Neural cell (in vitro differentiated cells): ENCODE measurements around the gene ACBD5. TPM values are rescaled to one million over a fixed set of nuclear protein-coding genes. Genes with fewer than 3 reads are reported as not detected.

ENCODE experiments used
- H2AFZ ChIP-seq: fragments of 200-600, 300-800 bp; sonication (generic), shearing (Covaris generic); 2 replicates; pipeline ENCODE4 v1.6.0; 2014; ENCODE audit warnings: low read depth, mild to moderate bottlenecking, antibody characterized with exemption, low read length, moderate library complexity
- H3F3A ChIP-seq: fragments of 200-600 bp; shearing (Covaris generic); 2 replicates; pipeline ENCODE4 v1.6.1; 2016; ENCODE audit warnings: mild to moderate bottlenecking, moderate library complexity, mixed read lengths, antibody characterized with exemption, low read length; ENCODE audit not compliant: insufficient read depth, poor library complexity, severe bottlenecking
- H3K27ac ChIP-seq: fragments of 200-600, 300-800 bp; sonication (generic), shearing (Covaris generic); 2 replicates; pipeline ENCODE4 v1.5.1; 2014; ENCODE audit warnings: mild to moderate bottlenecking, low read length, moderate library complexity
- H3K27me3 ChIP-seq: fragments of 300-800, 200-600 bp; sonication (generic), shearing (Covaris generic); 2 replicates; pipeline ENCODE4 v1.6.0; 2014; ENCODE audit warnings: mild to moderate bottlenecking, low read depth, low read length, moderate library complexity; ENCODE audit not compliant: insufficient read depth
- H3K36me3 ChIP-seq: fragments of 300-800, 200-600 bp; sonication (generic), shearing (Covaris generic); 2 replicates; pipeline ENCODE4 v1.5.1; 2014; ENCODE audit warnings: mild to moderate bottlenecking, antibody characterized with exemption, low read length, moderate library complexity; ENCODE audit not compliant: insufficient read depth
- H3K4me2 ChIP-seq: fragments of 300-800, 200-600 bp; sonication (generic), shearing (Covaris generic); 2 replicates; pipeline ENCODE4 v1.6.0; 2014; ENCODE audit warnings: mild to moderate bottlenecking, low read length
- H3K4me3 ChIP-seq: fragments of 300-800, 200-600 bp; sonication (generic), shearing (Covaris generic); 2 replicates; pipeline ENCODE4 v1.5.1; 2014; ENCODE audit warnings: mild to moderate bottlenecking, low read length, moderate library complexity
- H3K79me2 ChIP-seq: fragments of 200-600 bp; shearing (Covaris generic); replicated peaks from 2 replicates; pipeline ENCODE4 v1.6.0; 2014; ENCODE audit warnings: mild to moderate bottlenecking, low read length, moderate library complexity; ENCODE audit not compliant: insufficient read depth
- H3K9ac ChIP-seq: fragments of 300-800, 200-600 bp; sonication (generic), shearing (Covaris generic); 2 replicates; pipeline ENCODE4 v1.6.1; 2016; ENCODE audit warnings: mild to moderate bottlenecking, low read length, mixed read lengths
- H3K9me2 ChIP-seq: fragments of 200-600 bp; shearing (Covaris generic); 2 replicates; pipeline ENCODE4 v1.6.1; 2016; ENCODE audit warnings: mild to moderate bottlenecking, low read length, mixed read lengths; ENCODE audit not compliant: insufficient read depth
- H3K9me3 ChIP-seq: fragments of 200-600, 300-800 bp; sonication (generic), shearing (Covaris generic); 2 replicates; pipeline ENCODE4 v1.6.1; 2016; ENCODE audit warnings: mild to moderate bottlenecking, mixed run types, low read length, moderate library complexity, mixed read lengths
- H4K20me1 ChIP-seq: fragments of 200-600 bp; shearing (Covaris generic); 2 replicates; pipeline ENCODE4 v1.6.1; 2016; ENCODE audit warnings: mild to moderate bottlenecking, mixed run types; ENCODE audit not compliant: insufficient read depth
- CTCF ChIP-seq: fragments of 450-650 bp; IDR thresholded peaks from 2 replicates; pipeline ENCODE4 v1.5.1; 2014; ENCODE audit warnings: antibody characterized with exemption, mild to moderate bottlenecking, moderate library complexity; ENCODE audit not compliant: poor library complexity, severe bottlenecking
- EP300 ChIP-seq: fragments of 450-650 bp; conservative IDR thresholded peaks from 2 replicates; pipeline ENCODE4 v1.6.1; 2014; ENCODE audit warnings: antibody characterized with exemption, mild to moderate bottlenecking, moderate library complexity; ENCODE audit not compliant: poor library complexity, severe bottlenecking
- EZH2 ChIP-seq: fragments of 200-600, 300-800 bp; shearing (Covaris generic), sonication (generic); IDR thresholded peaks from 2 replicates; pipeline ENCODE4 v1.6.1; 2014; ENCODE audit warnings: antibody characterized with exemption, low read length, borderline replicate concordance, mild to moderate bottlenecking; ENCODE audit not compliant: insufficient read depth, poor library complexity, severe bottlenecking
- MXI1 ChIP-seq: fragments of 450-650 bp; conservative IDR thresholded peaks from 2 replicates; pipeline ENCODE4 v1.6.1; 2014; ENCODE audit warnings: antibody characterized with exemption, mild to moderate bottlenecking; ENCODE audit not compliant: poor library complexity, severe bottlenecking
- POLR2AphosphoS5 ChIP-seq: IDR thresholded peaks from 2 replicates; pipeline ENCODE4 v1.6.1; 2012
- RAD21 ChIP-seq: fragments of 450-650 bp; conservative IDR thresholded peaks from 2 replicates; pipeline ENCODE4 v1.6.1; 2014; ENCODE audit warnings: antibody characterized with exemption, mild to moderate bottlenecking, moderate library complexity
- REST ChIP-seq: IDR thresholded peaks from 2 replicates; pipeline ENCODE4 v1.6.1; 2012; ENCODE audit warnings: borderline replicate concordance
- SMC3 ChIP-seq: fragments of 450-650 bp; conservative IDR thresholded peaks from 2 replicates; pipeline ENCODE4 v1.6.1; 2014; ENCODE audit warnings: antibody characterized with exemption, mild to moderate bottlenecking, moderate library complexity; ENCODE audit not compliant: poor library complexity
- TAF1 ChIP-seq: IDR thresholded peaks from 2 replicates; pipeline ENCODE4 v1.6.1; 2012; ENCODE audit warnings: low read depth
- polyA plus RNA-seq: library from polyadenylated mRNA; depleted of rRNA; stranded (reverse); fragments of >200 nt; gene quantifications from 2 replicates; pipeline ENCODE4 v1.2.3, GENCODE V29; 2014

ACBD5 gene
- polyA plus RNA-seq, 1 donor from 2014 or later, result 44.8 TPM

- Histone ChIP-seq H2AFZ (no peak overlapping the region), H3K9me2 (no peaks in the 10 kb centered on the region), H3K36me3 (no peaks in the 10 kb centered on the region), H3K9me3 (no peaks in the 10 kb centered on the region), H3K9ac (no peak overlapping the region), H3K27ac (no peak overlapping the region), H3K27me3 (no peaks in the 10 kb centered on the region), H3F3A (peaks cover 4% of the 10 kb centered on the region), H3K79me2 (no peaks in the 10 kb centered on the region), H3K4me3 (no peak overlapping the region), H4K20me1 (no peaks in the 10 kb centered on the region), H3K4me2 (no peak overlapping the region)
- no peak for TF ChIP-seq CTCF
- no peak for TF ChIP-seq EP300
- no peak for TF ChIP-seq EZH2
These were observed 6.4 kb upstream of the ACBD5 start for GRCh38 chr10:27247006-27247405.

GRCh38 chr10:27245836-27246235 lies 5.2 kb upstream of the ACBD5 start:
- no peaks in the 10 kb centered on the region for H3K27me3 ChIP-seq
- no peak overlapping the region for H3K4me3 ChIP-seq
- H3K9me3 ChIP-seq, result no peaks in the 10 kb centered on the region
- H4K20me1 ChIP-seq, result no peaks in the 10 kb centered on the region
- peaks cover 8% of the 10 kb centered on the region for H3F3A ChIP-seq
- no peak overlapping the region for H3K4me2 ChIP-seq
- H3K79me2 ChIP-seq, result no peaks in the 10 kb centered on the region
- H3K9me2 ChIP-seq, result no peaks in the 10 kb centered on the region
- H3K27ac ChIP-seq, result no peak overlapping the region
- no peak overlapping the region for H3K9ac ChIP-seq
- TF ChIP-seq MXI1 (no peak), REST (no peak), TAF1 (no peak), EP300 (no peak), RAD21 (no peak), CTCF (no peak), SMC3 (no peak), POLR2AphosphoS5 (no peak), EZH2 (no peak)
- no peak overlapping the region for H2AFZ ChIP-seq
- H3K36me3 ChIP-seq, result no peaks in the 10 kb centered on the region
